Measurements from ENCODE around the gene LRRC27.

- TF ChIP-seq CTCF (conservative IDR thresholded peaks at IDR 0.05 in 1 of 2, IDR thresholded peaks at IDR 0.05 in 1 of 2; ENCODE audit: low read depth in 1 of 2, low read length in 2 of 2) (no peak), EZH2 (IDR thresholded peaks at IDR 0.05; ENCODE audit: low read length, missing control alignments) (no peak)
Observed at GRCh38 chr10:132342553-132342952, 10.6 kb downstream of the LRRC27 start.
